H1 (cell line): Measurements from ENCODE around the gene ELOF1.

Experiments used
- ASH2L ChIP-seq: fragments of 200-600, 300-600 bp; sonication (generic); IDR thresholded peaks from one replicate; pipeline ENCODE4 v1.7.1; 2017; ENCODE audit warnings: low read length
- BCL11A ChIP-seq, 2 experiments: IDR thresholded peaks; one replicate each; pipeline ENCODE4 v1.6.1; 2011; ENCODE audit warnings: low read depth in 2 of 2, low read length in 2 of 2, mild to moderate bottlenecking in 2 of 2
- POLR2A ChIP-seq, 2 experiments: IDR thresholded peaks; 1 replicate in 1 of 2; 2 replicates in 1 of 2; pipeline ENCODE4 v1.6.1; 2011; ENCODE audit warnings: low read depth in 2 of 2, low read length in 2 of 2, mild to moderate bottlenecking in 2 of 2; ENCODE audit errors: control extremely low read depth in 1 of 2
- POLR2AphosphoS5 ChIP-seq: IDR thresholded peaks from 2 replicates; pipeline ENCODE4 v1.6.1; 2011; ENCODE audit warnings: low read depth, low read length
- POU5F1 ChIP-seq: IDR thresholded peaks from 2 replicates; pipeline ENCODE4 v1.6.1; 2011; ENCODE audit warnings: low read depth, mild to moderate bottlenecking, low read length, moderate library complexity
- RXRA ChIP-seq: IDR thresholded peaks from 2 replicates; pipeline ENCODE4 v1.6.1; 2011; ENCODE audit warnings: low read depth, mild to moderate bottlenecking, low read length, moderate library complexity; ENCODE audit not compliant: insufficient read depth
- SIN3A ChIP-seq, 2 experiments: IDR thresholded peaks in 1 of 2; conservative IDR thresholded peaks in 1 of 2; 2 replicates each; pipeline ENCODE4 v1.6.1; 2011 to 2012; ENCODE audit warnings: low read length in 2 of 2, improper control_type of control experiment in 1 of 2, low read depth in 1 of 2, mild to moderate bottlenecking in 1 of 2
- ZNF274 ChIP-seq: IDR thresholded peaks from 2 replicates; pipeline ENCODE4 v1.7.0; 2012; ENCODE audit warnings: low read length, borderline replicate concordance; ENCODE audit errors: extremely low read depth
- TF ChIP-seq, protein P1 (sequence below), 3 experiments: IDR thresholded peaks; 1 replicate in 2 of 3; 2 replicates in 1 of 3; pipeline versions ENCODE4 v1.5.1 to v1.6.1; 2011; ENCODE audit warnings: low read length in 3 of 3, mild to moderate bottlenecking in 3 of 3, inconsistent platforms in 2 of 3, low read depth in 1 of 3, moderate library complexity in 1 of 3; ENCODE audit not compliant: insufficient read depth in 1 of 3; ENCODE audit errors: control extremely low read depth in 1 of 3
- TF ChIP-seq, protein P2 (sequence below): IDR thresholded peaks from 2 replicates; pipeline ENCODE4 v1.6.1; 2012; ENCODE audit warnings: low read length, inconsistent platforms

DNA sequence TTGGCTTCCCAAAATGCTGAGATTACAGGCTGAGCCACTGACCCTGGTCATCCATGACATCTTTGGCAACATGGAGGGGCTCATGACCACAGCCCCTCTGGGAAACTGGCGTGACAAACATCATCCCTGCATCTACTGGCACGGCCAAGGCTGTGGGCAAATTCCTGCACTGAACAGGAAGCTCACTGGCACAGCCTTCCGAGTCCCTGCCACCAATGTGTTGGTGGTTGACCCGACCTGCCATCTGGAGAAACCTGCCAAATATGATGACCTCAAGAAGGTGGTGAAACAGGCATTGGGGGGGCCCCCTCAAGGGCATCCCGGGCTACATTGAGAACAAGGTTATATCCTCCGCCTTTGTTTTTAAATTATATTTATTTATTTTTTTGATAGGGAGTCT, 27.3 kb upstream of the ELOF1 start:
- TF ChIP-seq POLR2AphosphoS5 (no peak), POU5F1 (no peak), BCL11A (IDR thresholded peaks at IDR 0.05; ENCODE audit: low read depth in 2 of 2, low read length in 2 of 2) (no peak), RXRA (no peak), POLR2A (IDR thresholded peaks at IDR 0.05; ENCODE audit: control extremely low read depth in 1 of 2, low read depth in 2 of 2, low read length in 2 of 2) (no peak), ASH2L (no peak), SIN3A (conservative IDR thresholded peaks at IDR 0.05 in 1 of 2, IDR thresholded peaks at IDR 0.05 in 1 of 2; ENCODE audit: low read depth in 1 of 2, low read length in 2 of 2) (no peak), ZNF274 (no peak)
- TF ChIP-seq, protein P1, sequence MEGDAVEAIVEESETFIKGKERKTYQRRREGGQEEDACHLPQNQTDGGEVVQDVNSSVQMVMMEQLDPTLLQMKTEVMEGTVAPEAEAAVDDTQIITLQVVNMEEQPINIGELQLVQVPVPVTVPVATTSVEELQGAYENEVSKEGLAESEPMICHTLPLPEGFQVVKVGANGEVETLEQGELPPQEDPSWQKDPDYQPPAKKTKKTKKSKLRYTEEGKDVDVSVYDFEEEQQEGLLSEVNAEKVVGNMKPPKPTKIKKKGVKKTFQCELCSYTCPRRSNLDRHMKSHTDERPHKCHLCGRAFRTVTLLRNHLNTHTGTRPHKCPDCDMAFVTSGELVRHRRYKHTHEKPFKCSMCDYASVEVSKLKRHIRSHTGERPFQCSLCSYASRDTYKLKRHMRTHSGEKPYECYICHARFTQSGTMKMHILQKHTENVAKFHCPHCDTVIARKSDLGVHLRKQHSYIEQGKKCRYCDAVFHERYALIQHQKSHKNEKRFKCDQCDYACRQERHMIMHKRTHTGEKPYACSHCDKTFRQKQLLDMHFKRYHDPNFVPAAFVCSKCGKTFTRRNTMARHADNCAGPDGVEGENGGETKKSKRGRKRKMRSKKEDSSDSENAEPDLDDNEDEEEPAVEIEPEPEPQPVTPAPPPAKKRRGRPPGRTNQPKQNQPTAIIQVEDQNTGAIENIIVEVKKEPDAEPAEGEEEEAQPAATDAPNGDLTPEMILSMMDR (IDR thresholded peaks at IDR 0.05; ENCODE audit: control extremely low read depth in 1 of 3, insufficient read depth in 1 of 3, low read depth in 1 of 3, low read length in 3 of 3) = no peak
- TF ChIP-seq, protein P2, sequence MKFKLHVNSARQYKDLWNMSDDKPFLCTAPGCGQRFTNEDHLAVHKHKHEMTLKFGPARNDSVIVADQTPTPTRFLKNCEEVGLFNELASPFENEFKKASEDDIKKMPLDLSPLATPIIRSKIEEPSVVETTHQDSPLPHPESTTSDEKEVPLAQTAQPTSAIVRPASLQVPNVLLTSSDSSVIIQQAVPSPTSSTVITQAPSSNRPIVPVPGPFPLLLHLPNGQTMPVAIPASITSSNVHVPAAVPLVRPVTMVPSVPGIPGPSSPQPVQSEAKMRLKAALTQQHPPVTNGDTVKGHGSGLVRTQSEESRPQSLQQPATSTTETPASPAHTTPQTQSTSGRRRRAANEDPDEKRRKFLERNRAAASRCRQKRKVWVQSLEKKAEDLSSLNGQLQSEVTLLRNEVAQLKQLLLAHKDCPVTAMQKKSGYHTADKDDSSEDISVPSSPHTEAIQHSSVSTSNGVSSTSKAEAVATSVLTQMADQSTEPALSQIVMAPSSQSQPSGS = no peak
